ENCODE data around the gene AP3B1. TPM values are rescaled to one million over a fixed set of nuclear protein-coding genes. Genes with fewer than 3 reads are reported as not detected.

Gene AP3B1
- total RNA-seq, 2 experiments from 2014 or later, result 32.5 to 39.5 TPM

DNA sequence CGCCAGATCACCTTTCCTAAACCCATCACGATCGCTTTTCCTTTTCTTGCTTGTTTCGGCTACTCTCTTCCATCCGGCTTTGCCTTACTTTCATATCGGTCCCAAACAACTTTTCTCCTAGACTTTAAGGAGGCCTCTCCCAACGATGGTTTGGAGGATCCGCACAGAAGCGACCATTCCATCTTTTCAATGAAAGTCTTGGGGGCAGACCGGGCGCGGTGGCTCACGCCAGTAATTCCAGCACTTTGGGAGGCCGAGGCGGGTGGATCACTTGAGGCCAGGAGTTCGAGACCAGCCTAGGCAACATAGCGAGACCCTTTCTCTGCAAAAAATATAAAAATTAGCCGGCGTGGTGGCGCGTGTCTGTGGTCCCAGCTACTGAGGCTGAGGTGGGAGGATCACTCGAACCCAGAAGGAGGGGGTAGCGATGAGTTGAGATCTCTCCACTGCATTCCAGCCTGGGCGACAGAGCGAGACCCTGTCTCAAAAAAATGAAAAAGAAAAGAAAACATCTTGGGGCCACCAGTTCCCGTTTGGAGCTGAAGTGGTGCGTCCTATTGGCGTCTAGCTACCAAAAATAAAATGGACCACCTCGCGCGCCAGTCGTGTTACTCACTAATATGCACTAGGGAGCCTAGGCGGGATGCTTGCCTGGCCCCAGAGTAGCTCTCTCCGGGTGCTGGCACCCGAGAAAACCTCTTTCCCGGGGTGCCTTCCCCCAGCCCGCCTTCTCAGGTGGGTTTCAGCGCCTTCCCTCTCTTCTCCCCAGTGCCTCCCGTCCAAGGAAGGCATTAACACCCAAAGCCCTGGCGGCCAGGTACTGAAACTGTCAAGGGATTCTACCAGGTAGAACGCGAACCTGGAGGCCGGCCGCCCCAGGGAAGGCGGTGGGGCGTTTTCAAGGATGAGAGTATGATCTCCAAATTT lies 800 bp upstream of the AP3B1 start:
- ChIA-PET CTCF (ENCODE audit: unreplicated experiment) (no interaction called here), POLR2A (interaction anchor here (0.7 to 2.3 kb wide), 6 partner anchors 9 to 610 kb away, joined by 3 to 7 read pairs (median 4); partner anchors contain the start of gene SCAMP1)
- H3K79me2 ChIP-seq (ENCODE audit: insufficient read depth, low read depth, low read length), result peaks cover 40% of the 10 kb centered on the region
- TF ChIP-seq EZH2phosphoT487 (IDR thresholded peaks at IDR 0.05; ENCODE audit: borderline replicate concordance, low read depth, low read length), result no peak
- TF ChIP-seq, protein P1, sequence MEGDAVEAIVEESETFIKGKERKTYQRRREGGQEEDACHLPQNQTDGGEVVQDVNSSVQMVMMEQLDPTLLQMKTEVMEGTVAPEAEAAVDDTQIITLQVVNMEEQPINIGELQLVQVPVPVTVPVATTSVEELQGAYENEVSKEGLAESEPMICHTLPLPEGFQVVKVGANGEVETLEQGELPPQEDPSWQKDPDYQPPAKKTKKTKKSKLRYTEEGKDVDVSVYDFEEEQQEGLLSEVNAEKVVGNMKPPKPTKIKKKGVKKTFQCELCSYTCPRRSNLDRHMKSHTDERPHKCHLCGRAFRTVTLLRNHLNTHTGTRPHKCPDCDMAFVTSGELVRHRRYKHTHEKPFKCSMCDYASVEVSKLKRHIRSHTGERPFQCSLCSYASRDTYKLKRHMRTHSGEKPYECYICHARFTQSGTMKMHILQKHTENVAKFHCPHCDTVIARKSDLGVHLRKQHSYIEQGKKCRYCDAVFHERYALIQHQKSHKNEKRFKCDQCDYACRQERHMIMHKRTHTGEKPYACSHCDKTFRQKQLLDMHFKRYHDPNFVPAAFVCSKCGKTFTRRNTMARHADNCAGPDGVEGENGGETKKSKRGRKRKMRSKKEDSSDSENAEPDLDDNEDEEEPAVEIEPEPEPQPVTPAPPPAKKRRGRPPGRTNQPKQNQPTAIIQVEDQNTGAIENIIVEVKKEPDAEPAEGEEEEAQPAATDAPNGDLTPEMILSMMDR (conservative IDR thresholded peaks at IDR 0.05; ENCODE audit: low read length), result peak; percentile 69
- H3K9me2 ChIP-seq (ENCODE audit: insufficient read depth, low read length), result no peaks in the 10 kb centered on the region
- peaks cover 33% of the 10 kb centered on the region for H3K4me1 ChIP-seq (ENCODE audit: insufficient read depth, low read length, poor library complexity, severe bottlenecking)
- DNase-seq (ENCODE audit: low spot score), result peak; percentile 54
- H3K27ac ChIP-seq (ENCODE audit: low read depth, low read length, poor library complexity, severe bottlenecking), result peak overlapping the region; percentile 55
- H4K20me1 ChIP-seq (ENCODE audit: insufficient read depth, low read length), result peaks cover 5% of the 10 kb centered on the region; the same call in 1 of the 2 replicates
- intact Hi-C loops (cut with micrococcal nuclease; ENCODE audit: unreplicated experiment), result loop anchor here (2.0 kb wide), 1 partner anchor 72 kb away; no protein-coding TSS in a partner anchor
- no peaks in the 10 kb centered on the region for H3K9me3 ChIP-seq (ENCODE audit: low read length)
- H3K36me3 ChIP-seq (ENCODE audit: insufficient read depth, low read length), result no peaks in the 10 kb centered on the region
- BruUV-seq (replicated peaks), result TSS peak; percentile 98
- peak overlapping the region; percentile 86 for H3K4me2 ChIP-seq (ENCODE audit: low read length)
- peak overlapping the region; percentile 98 for H2AFZ ChIP-seq (ENCODE audit: low read length)
- H3K4me3 ChIP-seq (ENCODE audit: low read depth, low read length, poor library complexity, severe bottlenecking), result peak overlapping the region; percentile 97

DNA sequence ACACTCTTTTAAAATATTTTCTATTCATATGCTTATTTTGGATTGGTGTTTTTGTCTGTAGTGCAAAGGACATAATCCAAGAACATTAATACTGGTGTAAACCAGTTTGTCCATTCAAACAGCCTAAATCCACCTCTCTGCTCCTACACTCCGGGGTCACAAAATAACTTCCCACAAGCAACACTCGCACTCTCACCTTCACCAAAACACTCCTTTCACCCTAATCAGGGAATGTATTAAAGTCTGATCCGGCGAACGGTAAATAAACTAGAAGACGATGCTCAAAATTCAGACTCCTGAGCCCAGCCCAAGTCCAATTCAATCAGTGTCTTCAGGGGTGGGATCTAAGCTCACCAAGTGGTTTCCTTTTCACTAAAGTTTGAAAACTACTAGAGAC lies 649 bp downstream of the AP3B1 start:
- no TSS peak for BruUV-seq (replicated peaks)
- Histone ChIP-seq H3K9me2 (ENCODE audit: insufficient read depth, low read length) (no peaks in the 10 kb centered on the region), H3K9me3 (ENCODE audit: low read length) (no peaks in the 10 kb centered on the region), H3K27ac (ENCODE audit: low read depth, low read length, poor library complexity, severe bottlenecking) (peak overlapping the region; percentile 55), H3K4me1 (ENCODE audit: insufficient read depth, low read length, poor library complexity, severe bottlenecking) (peaks cover 33% of the 10 kb centered on the region), H3K4me2 (ENCODE audit: low read length) (peak overlapping the region; percentile 86), H3K79me2 (ENCODE audit: insufficient read depth, low read depth, low read length) (peaks cover 54% of the 10 kb centered on the region), H3K4me3 (ENCODE audit: low read depth, low read length, poor library complexity, severe bottlenecking) (peak overlapping the region; percentile 97), H4K20me1 (ENCODE audit: insufficient read depth, low read length) (peaks cover 8% of the 10 kb centered on the region; the same call in 1 of the 2 replicates), H2AFZ (ENCODE audit: low read length) (peak overlapping the region; percentile 98), H3K36me3 (ENCODE audit: insufficient read depth, low read length) (no peaks in the 10 kb centered on the region)
- TF ChIP-seq EZH2phosphoT487 (IDR thresholded peaks at IDR 0.05; ENCODE audit: borderline replicate concordance, low read depth, low read length), result no peak
- TF ChIP-seq, protein P1 (conservative IDR thresholded peaks at IDR 0.05; ENCODE audit: low read length), result no peak
- DNase-seq (ENCODE audit: low spot score), result no peak
- ChIA-PET POLR2A (interaction anchor here (2.3 kb wide), 1 partner anchor 10 kb away, joined by 7 read pairs; no protein-coding TSS in a partner anchor), CTCF (ENCODE audit: unreplicated experiment) (no interaction called here)
- intact Hi-C loops (cut with micrococcal nuclease; ENCODE audit: unreplicated experiment), result loop anchor here (1.0 to 2.0 kb wide), 2 partner anchors 66 to 71 kb away; partner anchors contain the start of gene SCAMP1

Measured in OCI-LY7 (cell line).